CD4-positive, alpha-beta T cell treated with Interleukin-15 for 4 hours (primary cell): ENCODE results near the gene XCL2.
"Not testable (repeated sequence)": the region's sequence is repeated elsewhere in the genome, so short reads cannot be mapped to it uniquely, and the experiment has no call there.

Source experiments
- DNase-seq: peaks from one replicate; pipeline ENCODE4 v3.0.0-alpha.2; 2020; ENCODE audit warnings: low spot score

XCL2 gene

GRCh38 chr1:168556647-168557046 lies 12.8 kb upstream of the XCL2 start:
- DNase-seq: no peak

GRCh38 chr1:168555508-168556046 lies 11.8 kb upstream of the XCL2 start:
- DNase-seq: no peak

- DNase-seq: no peak
Observed at GRCh38 chr1:168554603-168555483, 11.0 kb upstream of the XCL2 start.

DNA sequence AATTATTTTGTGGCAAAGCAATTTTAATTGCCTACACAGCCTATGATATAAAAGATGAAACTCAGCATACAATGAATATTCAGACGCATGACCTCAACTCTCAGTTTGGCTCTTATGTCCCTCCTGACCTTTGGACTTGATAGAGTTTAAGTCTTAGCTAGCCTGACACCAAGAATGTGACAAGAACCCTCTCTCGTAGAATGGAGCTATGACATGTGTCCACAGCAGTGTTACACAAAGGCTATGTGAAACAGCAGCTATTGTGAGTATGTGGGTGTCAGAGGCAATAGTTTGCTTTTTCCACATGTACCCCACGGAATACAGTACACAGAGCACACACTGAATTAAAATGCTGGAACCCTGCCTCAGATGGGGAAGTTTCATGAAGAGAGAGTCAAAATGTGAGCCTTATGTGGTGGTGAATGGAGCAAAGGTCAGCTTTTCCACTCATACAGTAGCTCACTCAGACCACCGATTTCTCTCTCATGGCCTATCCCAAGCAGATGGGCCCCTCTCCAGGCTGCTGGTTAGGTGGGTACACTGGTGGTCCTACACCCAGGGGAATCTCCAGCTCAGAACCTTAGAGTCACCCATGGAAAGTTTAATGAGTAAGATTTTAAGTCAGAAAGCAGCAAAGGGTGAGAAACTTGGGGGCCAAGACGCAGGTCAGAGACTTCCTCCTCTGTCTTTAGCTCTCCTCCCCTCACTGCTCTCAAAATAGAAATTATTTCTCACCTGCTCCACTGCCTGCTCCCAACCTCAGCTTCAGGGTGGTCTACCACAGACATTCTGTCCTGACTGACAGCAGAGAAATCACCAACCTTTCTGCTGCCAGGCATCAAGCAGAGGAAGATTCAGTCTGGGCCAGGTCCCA lies 10.1 kb upstream of the XCL2 start:
- no peak for DNase-seq

- no peak for DNase-seq
Observed at GRCh38 chr1:168552961-168553360, 9.2 kb upstream of the XCL2 start.

- no peak for DNase-seq
Observed at GRCh38 chr1:168551688-168552087, 7.9 kb upstream of the XCL2 start.

GRCh38 chr1:168550971-168551370 lies 7.2 kb upstream of the XCL2 start:
- no peak for DNase-seq

- not testable (repeated sequence) for DNase-seq
Observed at GRCh38 chr1:168546553-168546895, 2.7 kb upstream of the XCL2 start.

DNA sequence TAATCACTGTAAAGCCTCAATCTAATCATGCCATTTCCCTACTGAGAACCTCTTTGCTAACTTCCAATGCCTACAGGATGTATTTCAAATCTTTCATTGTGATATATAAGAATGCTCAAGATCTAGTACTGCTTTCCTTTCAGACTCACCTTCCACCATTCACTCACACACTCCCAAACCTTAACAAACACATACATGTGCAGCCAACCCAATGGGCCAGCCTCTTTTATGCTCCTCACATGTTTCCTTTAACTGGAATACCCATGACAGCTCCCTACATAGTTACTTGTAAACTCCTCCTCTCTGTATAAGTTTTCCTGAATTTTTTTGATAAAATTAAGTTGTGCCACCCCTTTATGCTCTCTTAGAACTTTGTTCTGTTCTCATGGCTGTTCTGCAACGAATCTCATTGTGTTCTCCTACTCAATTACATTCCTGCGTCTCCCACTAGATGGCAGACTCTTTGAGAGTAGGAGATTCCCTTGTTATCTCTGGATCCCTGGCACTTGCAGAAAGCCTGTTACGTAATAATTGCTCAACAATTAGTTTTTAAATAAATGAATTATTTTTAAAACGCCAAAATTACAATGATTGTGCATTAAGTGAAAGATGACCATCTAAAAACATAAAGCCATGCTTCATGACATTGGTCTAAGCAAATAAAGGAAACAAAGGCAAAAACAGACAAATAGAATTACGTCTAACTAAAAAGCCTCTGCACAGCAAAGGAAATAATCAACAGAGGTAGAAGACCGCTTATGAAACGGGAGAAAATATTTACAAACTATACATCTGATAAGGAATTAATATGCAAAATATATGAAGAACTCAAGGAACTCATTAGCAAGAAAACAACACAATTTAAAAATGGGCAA lies 2.1 kb upstream of the XCL2 start:
- DNase-seq: not testable (repeated sequence)

DNA sequence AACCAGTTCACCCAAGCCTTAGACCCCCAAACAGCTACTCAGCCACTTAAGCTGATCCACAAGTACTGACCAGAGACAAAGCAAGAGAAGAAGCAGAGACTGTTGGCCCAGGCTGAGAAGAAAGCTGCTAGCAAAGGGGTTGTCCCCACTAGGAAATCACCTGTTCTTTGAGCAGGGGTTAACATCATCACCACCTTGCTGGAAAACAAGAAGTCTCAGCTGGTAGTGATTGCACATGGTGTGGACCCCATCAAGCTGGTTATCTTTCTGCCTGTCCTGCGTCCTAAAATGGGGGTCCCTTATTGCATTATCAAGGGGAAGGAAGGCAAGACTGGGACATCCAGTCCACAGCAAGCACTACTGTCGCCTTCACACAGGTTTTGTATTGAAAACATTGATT lies 819 bp downstream of the XCL2 start:
- DNase-seq: not testable (repeated sequence)

- not testable (repeated sequence) for DNase-seq
Observed at GRCh38 chr1:168540798-168541197, 3.0 kb downstream of the XCL2 start.

DNA sequence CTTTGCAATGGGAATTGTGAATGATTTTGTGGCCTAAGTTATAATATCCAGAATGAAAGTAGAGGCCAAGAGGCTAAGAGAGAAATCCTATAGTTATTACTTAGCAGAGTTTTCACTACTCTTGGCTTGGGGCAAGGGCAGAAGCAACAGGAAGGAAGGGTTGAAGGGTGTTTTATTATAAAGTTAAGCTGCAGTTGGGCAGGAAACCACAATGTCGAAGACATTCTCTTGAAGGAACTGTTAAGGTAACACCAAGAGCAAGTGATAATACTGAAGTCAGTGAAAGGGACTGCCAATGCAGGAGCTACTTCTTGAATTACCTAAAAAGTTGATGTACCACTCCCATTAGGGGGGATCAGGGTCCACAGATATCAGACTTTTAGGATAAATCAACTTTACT lies 8.3 kb downstream of the XCL2 start:
- peak; percentile 55 for DNase-seq

- peak; percentile 50 for DNase-seq
Observed at GRCh38 chr1:168531615-168532345, 12.0 kb downstream of the XCL2 start.

- no peak for DNase-seq
Observed at GRCh38 chr1:168529518-168529917, 14.3 kb downstream of the XCL2 start.

DNA sequence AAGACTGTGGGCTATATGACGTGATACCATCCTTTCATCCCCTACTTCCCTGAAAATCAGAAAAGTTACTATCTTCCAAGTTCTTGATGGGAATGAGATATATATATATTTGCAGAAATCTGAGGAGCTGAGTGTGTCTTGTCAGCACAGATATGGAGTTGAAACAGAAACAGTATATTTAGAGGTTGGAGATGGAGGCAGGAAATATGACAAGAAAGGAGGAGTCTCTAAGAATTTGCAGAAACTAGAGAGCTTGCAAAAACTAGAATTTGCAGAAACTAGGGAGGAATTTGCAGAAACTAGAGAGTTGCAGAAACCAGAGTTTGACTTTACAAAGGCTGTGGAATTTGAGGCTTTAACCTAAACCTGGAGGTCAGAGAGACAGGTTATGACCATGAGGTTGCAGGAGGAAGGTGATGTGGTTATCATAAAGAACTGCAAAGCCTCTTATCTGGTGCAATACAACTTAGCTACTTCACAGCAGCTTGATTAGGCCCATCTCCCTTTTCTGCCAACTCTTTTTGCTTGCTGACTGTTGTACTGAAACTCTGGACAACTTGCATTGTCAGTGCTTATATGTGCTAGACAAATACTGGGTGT lies 22.3 kb downstream of the XCL2 start:
- DNase-seq: no peak

DNA sequence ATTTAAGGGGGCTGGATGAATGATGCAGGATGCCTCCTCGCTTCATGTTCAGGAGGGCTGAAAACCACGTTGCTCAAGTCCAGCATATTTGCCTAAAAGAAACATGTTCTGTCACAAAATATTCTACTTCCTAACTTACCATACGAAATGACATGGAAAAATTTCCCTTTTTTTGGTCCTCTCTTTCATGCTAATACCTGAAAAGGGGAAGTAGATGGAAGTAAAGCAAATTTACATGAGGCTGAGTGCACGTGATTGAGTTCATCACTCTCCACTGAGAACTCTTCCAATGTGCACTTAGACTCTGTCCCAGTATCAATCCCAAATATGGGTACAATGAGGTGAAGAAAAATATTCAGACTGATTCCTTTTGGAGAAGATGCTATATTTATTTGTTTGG lies 23.0 kb downstream of the XCL2 start:
- DNase-seq: no peak

DNA sequence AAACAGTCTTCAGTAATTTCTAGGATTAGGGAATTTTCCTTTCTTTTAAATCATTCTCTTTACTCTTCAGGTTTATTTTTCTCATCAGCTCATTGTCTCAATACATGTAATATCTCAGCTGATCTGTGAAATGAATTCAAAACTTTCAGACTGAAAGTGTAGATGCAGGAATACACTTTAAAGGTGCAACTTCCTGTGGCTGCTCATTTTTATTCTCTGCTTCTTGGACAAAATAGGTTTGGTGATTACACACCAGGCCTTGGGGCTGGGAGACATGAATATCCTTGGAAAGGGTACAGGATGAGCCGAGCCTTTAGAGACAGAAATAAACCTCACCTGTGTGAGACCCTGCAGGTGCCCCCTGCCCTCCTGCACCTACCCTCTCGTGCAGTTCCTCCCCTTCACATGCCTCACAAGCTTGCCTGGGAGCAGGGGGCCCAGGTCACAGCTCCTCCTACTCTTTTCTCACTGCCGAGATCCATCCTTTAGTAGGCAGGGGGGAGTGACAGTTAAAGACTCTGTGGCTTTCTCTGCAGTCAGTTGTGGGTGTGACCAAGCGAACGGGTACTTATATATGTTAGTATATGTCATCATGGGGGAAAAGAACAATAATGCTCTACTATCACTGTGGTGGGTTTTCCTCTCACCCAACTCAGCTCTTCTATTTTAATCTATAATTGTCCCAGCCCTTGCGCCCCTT lies 23.6 kb downstream of the XCL2 start:
- peak; percentile 37 for DNase-seq

- no peak for DNase-seq
Observed at GRCh38 chr1:168518813-168519212, 25.0 kb downstream of the XCL2 start.

DNA sequence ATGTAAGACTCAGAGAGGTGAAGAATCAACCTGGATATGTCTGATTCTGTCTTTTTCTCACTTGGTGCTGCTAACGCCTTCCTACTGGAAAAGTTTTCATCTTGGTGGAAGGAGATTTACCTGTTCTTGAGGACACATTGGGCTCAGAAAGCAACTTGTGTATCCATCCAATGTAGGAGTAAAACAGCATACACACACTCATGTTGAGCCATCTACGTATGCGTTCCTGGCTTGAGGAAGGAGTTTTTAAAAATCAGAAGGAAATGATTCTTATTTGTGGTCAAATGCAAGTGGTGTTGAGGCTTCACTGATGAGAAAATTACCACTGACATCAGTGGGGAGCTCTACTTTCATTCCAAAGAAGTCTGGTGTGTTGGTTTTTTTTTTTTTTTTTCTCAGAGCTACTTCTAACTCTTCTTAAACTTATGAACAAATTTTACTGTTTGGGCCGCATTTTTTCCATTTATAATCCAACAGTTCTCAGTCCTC lies 25.6 kb downstream of the XCL2 start:
- peak; percentile 15 for DNase-seq

DNA sequence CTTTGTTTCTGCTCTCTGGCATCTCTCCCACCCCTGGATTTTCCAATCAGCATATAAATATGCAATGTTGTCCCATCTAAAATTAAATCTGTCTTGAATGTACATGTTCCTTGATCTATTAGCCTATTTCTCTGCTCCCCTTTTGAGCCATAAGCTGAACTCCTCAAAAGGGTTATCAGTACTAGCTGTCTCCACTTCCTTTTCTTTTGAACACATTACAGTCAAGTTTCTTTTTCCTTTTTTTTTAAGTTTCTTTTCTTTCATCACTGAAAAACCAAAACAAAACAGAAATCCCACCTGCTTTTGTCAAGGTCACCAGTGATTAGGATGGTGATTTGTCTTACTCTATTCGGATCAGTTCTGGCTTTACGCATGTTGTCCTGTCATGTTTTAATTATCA lies 29.3 kb downstream of the XCL2 start:
- no peak for DNase-seq
